Esophagus (tissue), 2 donors: Measurements from ENCODE around the gene KRTAP10-9. TPM values are rescaled to one million over a fixed set of nuclear protein-coding genes. Genes with fewer than 3 reads are reported as not detected.
"Not testable (repeated sequence)": the region's sequence is repeated elsewhere in the genome, so short reads cannot be mapped to it uniquely, and the experiment has no call there.

Experiments used
- H3K27ac ChIP-seq, 2 donors: one replicate each; pipeline ENCODE4 v1.5.1; 2013; ENCODE audit warnings: low read depth in 2 of 2, mild to moderate bottlenecking in 2 of 2, inconsistent platforms in 1 of 2, low read length in 1 of 2, moderate library complexity in 1 of 2
- H3K27me3 ChIP-seq, 2 donors: one replicate each; pipeline ENCODE4 v1.6.1; 2013; ENCODE audit warnings: low read length in 2 of 2, control low read depth in 1 of 2, mild to moderate bottlenecking in 1 of 2; ENCODE audit not compliant: insufficient read depth in 2 of 2, control insufficient read depth in 1 of 2
- H3K36me3 ChIP-seq, 2 donors: one replicate each; pipeline ENCODE4 v1.6.1; 2013; ENCODE audit warnings: low read length in 1 of 2; ENCODE audit not compliant: control insufficient read depth in 2 of 2, insufficient read depth in 2 of 2
- H3K4me1 ChIP-seq, 2 donors: one replicate each; pipeline ENCODE4 v1.6.1; 2013; ENCODE audit warnings: low read length in 1 of 2; ENCODE audit not compliant: control insufficient read depth in 2 of 2, insufficient read depth in 2 of 2
- H3K4me3 ChIP-seq, 2 donors: one replicate each; pipeline ENCODE4 v1.5.1; 2013; ENCODE audit warnings: low read length in 2 of 2, mild to moderate bottlenecking in 2 of 2, low read depth in 1 of 2, moderate library complexity in 1 of 2
- H3K9me3 ChIP-seq, 2 donors: one replicate each; pipeline ENCODE4 v1.6.1; 2013; ENCODE audit warnings: mild to moderate bottlenecking in 2 of 2, low read depth in 1 of 2, low read length in 1 of 2, moderate library complexity in 1 of 2; ENCODE audit not compliant: control insufficient read depth in 2 of 2, insufficient read depth in 1 of 2
- WGBS, 2 donors: extraction: QIAGEN DNeasy Blood & Tissue Kit; methylation state at CpG; one replicate each; pipeline ENCODE4 v1.1.7; 2013; 5-methylcytosine and 5-hydroxymethylcytosine counted together
- polyA plus RNA-seq, 2 donors: library from polyadenylated mRNA; stranded (reverse); fragments of 200-250 nt; gene quantifications; one replicate each; pipeline ENCODE4 v1.2.3, GENCODE V29; 2013
- donor health status: healthy with polysubstance abuse.
- donor health status: Bipolar disorder and iron deficiency.

Gene KRTAP10-9
- polyA plus RNA-seq, 2 donors = not detected

- no peaks in the 10 kb centered on the region for H3K9me3 ChIP-seq
- 68 to 73% methylated on average over 9 of the region's 9 CpGs for WGBS, 2 donors
- H3K4me1 ChIP-seq = peaks cover 0 to 6% of the 10 kb centered on the region in 2 donors
- H3K36me3 ChIP-seq = no peaks in the 10 kb centered on the region
- no peaks in the 10 kb centered on the region for H3K27me3 ChIP-seq
- H3K27ac ChIP-seq = no peak within 1 kb of the TSS
- H3K4me3 ChIP-seq = no peak within 1 kb of the TSS
Measured at GRCh38 chr21:44654576-44655175, 27.8 kb downstream of the KRTAP10-9 start, which contains the start of gene KRTAP12-4. TSS of gene KRTAP12-4 (minus strand) at chr21:44654659. CDS start at chr21:44654614, 45 bp downstream.

- Histone ChIP-seq H3K27me3 (no peaks in the 10 kb centered on the region), H3K4me1 (peaks cover 0 to 6% of the 10 kb centered on the region in 2 donors), H3K9me3 (no peaks in the 10 kb centered on the region), H3K36me3 (no peaks in the 10 kb centered on the region), H3K27ac (peak overlapping the region in 1 of 2 donors; percentile 30), H3K4me3 (no peak overlapping the region)
- WGBS, 2 donors = 41 to 60% methylated on average over 1 of the region's 1 CpG
Measured at GRCh38 chr21:44656868-44657267, 30.0 kb downstream of the KRTAP10-9 start.

DNA sequence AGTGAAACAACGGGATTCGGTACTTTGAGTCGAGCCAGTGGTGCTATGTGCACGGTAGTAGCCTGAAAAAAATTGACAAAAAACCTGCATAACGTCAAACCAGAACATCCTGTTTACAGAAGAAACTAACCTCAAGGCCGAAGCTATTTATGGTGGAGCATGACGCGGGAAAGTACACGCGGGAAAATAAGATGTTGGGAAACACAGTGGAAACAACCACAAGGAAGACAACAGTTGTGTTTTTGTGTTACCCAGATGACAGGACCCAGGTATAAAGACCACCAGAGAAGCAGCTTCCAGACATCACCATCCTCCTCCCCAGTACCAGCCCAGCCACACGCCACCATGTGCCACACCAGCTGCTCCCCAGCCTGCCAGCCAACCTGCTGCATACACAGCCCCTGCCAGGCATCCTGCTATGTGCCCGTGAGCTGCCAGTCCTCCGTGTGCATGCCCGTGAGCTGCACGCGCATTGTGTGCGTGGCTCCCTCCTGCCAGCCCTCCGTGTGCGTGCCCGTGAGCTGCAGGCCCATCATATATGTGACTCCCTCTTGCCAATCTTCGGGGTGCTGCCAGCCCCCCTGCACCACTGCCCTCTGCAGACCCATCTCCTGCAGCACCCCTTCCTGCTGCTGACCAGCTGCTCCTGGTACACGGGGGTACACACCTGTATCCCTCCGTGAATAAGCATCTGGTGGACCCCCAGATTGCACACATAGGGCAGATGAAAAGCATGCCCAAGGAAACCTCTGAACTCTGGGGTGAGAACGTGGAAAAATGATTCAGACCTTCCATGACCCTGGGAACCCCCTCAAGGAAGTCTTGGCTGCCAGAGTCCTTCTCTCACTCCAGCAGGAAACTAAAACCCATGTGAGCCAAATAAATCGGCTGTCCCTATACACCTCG lies 31.0 kb downstream of the KRTAP10-9 start, which contains the start of gene KRTAP12-3:
Gene KRTAP12-3, plus strand, starts transcription at position 298 of the 906 bp plus-strand sequence. Its CDS starts 48 bp downstream, at position 346.
- H3K9me3 ChIP-seq = no peaks in the 10 kb centered on the region
- no peaks in the 10 kb centered on the region for H3K36me3 ChIP-seq
- peaks cover 0 to 6% of the 10 kb centered on the region in 2 donors for H3K4me1 ChIP-seq
- no peak within 1 kb of the TSS for H3K4me3 ChIP-seq
- WGBS, 2 donors = 72 to 74% methylated on average over 26 of the region's 26 CpGs
- peak within 1 kb of the TSS in 1 of 2 donors; percentile 42 for H3K27ac ChIP-seq
- H3K27me3 ChIP-seq = no peaks in the 10 kb centered on the region

- WGBS, 2 donors = 82 to 85% methylated on average over 5 of the region's 5 CpGs
- peaks cover 0 to 6% of the 10 kb centered on the region in 2 donors for H3K4me1 ChIP-seq
- H3K27ac ChIP-seq = no peak overlapping the region
- no peaks in the 10 kb centered on the region for H3K9me3 ChIP-seq
- H3K4me3 ChIP-seq = no peak overlapping the region
- no peaks in the 10 kb centered on the region for H3K36me3 ChIP-seq
- H3K27me3 ChIP-seq = no peaks in the 10 kb centered on the region
Measured at GRCh38 chr21:44658541-44658910, 31.6 kb downstream of the KRTAP10-9 start.

- H3K9me3 ChIP-seq = no peaks in the 10 kb centered on the region
- H3K4me3 ChIP-seq = no peak overlapping the region
- H3K27me3 ChIP-seq = no peaks in the 10 kb centered on the region
- 34 to 51% methylated on average over 11 of the region's 11 CpGs for WGBS, 2 donors
- H3K4me1 ChIP-seq = peaks cover 0 to 6% of the 10 kb centered on the region in 2 donors
- no peaks in the 10 kb centered on the region for H3K36me3 ChIP-seq
- no peak overlapping the region for H3K27ac ChIP-seq
Measured at GRCh38 chr21:44658913-44659595, 32.2 kb downstream of the KRTAP10-9 start.

- not testable (repeated sequence) for H3K4me1 ChIP-seq, H3K27ac ChIP-seq, H3K9me3 ChIP-seq, H3K27me3 ChIP-seq, H3K36me3 ChIP-seq, H3K4me3 ChIP-seq
- WGBS, 2 donors = 53 to 72% methylated on average over 6 to 7 of the region's 7 CpGs
Measured at GRCh38 chr21:44661567-44661966, 34.7 kb downstream of the KRTAP10-9 start.

GRCh38 chr21:44664691-44665090 lies 37.8 kb downstream of the KRTAP10-9 start:
- no peaks in the 10 kb centered on the region for H3K9me3 ChIP-seq
- H3K27ac ChIP-seq = no peak overlapping the region
- no peaks in the 10 kb centered on the region for H3K27me3 ChIP-seq
- no peaks in the 10 kb centered on the region for H3K36me3 ChIP-seq
- 80 to 90% methylated on average over 5 of the region's 5 CpGs for WGBS, 2 donors
- no peaks in the 10 kb centered on the region for H3K4me1 ChIP-seq
- no peak overlapping the region for H3K4me3 ChIP-seq

- H3K27me3 ChIP-seq = no peaks in the 10 kb centered on the region
- H3K9me3 ChIP-seq = peaks cover 2 to 6% of the 10 kb centered on the region in 2 donors
- H3K27ac ChIP-seq = no peak within 1 kb of the TSS
- H3K4me1 ChIP-seq = no peaks in the 10 kb centered on the region
- 44 to 46% methylated on average over 19 of the region's 19 CpGs for WGBS, 2 donors
- no peaks in the 10 kb centered on the region for H3K36me3 ChIP-seq
- H3K4me3 ChIP-seq = no peak within 1 kb of the TSS
Measured at GRCh38 chr21:44666401-44667320, 39.8 kb downstream of the KRTAP10-9 start, which contains the start of gene KRTAP12-2. TSS of gene KRTAP12-2 (minus strand) at chr21:44666927. CDS start at chr21:44666886, 41 bp downstream.
